Astrocyte (in vitro differentiated cells and primary cell): Measurements from ENCODE around the gene PCDHB13. TPM values are rescaled to one million over a fixed set of nuclear protein-coding genes. Genes with fewer than 3 reads are reported as not detected.
"Not testable (repeated sequence)": the region's sequence is repeated elsewhere in the genome, so short reads cannot be mapped to it uniquely, and the experiment has no call there.

Source experiments
- DNase-seq: peaks from one replicate; pipeline ENCODE4 v3.0.0-alpha.2; 2010; ENCODE audit warnings: low read depth
- FAIRE-seq: peaks from 2 replicates; lab custom pipeline; 2011; peaks lifted over from hg19 to GRCh38; lab: Jason Lieb, UNC
- H2AFZ ChIP-seq: 2 replicates; pipeline ENCODE4 v1.6.0; 2012; ENCODE audit warnings: low read depth, low read length, inconsistent platforms
- H3K27ac ChIP-seq: 2 replicates; pipeline ENCODE4 v1.5.1; 2011; ENCODE audit warnings: low read depth, low read length, inconsistent platforms
- H3K27me3 ChIP-seq: 2 replicates; pipeline ENCODE4 v1.6.0; 2011; ENCODE audit warnings: low read length, inconsistent platforms; ENCODE audit not compliant: insufficient read depth
- H3K36me3 ChIP-seq: 2 replicates; pipeline ENCODE4 v1.5.1; 2011; ENCODE audit warnings: low read length, inconsistent platforms; ENCODE audit not compliant: insufficient read depth
- H3K4me1 ChIP-seq: 2 replicates; pipeline ENCODE4 v1.5.1; 2011; ENCODE audit warnings: low read length, inconsistent platforms; ENCODE audit not compliant: insufficient read depth
- H3K4me2 ChIP-seq: 2 replicates; pipeline ENCODE4 v1.6.0; 2012; ENCODE audit warnings: low read length, inconsistent platforms
- H3K4me3 ChIP-seq: 2 replicates; pipeline ENCODE4 v1.5.1; 2011; ENCODE audit warnings: low read depth, mild to moderate bottlenecking, low read length, inconsistent platforms; ENCODE audit not compliant: insufficient read depth
- H3K79me2 ChIP-seq: 2 replicates; pipeline ENCODE4 v1.6.0; 2012; ENCODE audit warnings: mild to moderate bottlenecking, low read length, inconsistent platforms; ENCODE audit not compliant: insufficient read depth
- H3K9ac ChIP-seq: 2 replicates; pipeline ENCODE4 v1.6.0; 2012; ENCODE audit warnings: mild to moderate bottlenecking, low read length, inconsistent platforms
- H3K9me3 ChIP-seq: 2 replicates; pipeline ENCODE4 v1.5.1; 2012; ENCODE audit warnings: low read depth, mild to moderate bottlenecking, low read length, inconsistent platforms; ENCODE audit not compliant: insufficient read depth
- H4K20me1 ChIP-seq: 2 replicates; pipeline ENCODE4 v1.6.0; 2012; ENCODE audit warnings: low read length, inconsistent platforms; ENCODE audit not compliant: insufficient read depth
- H3K27ac Mint-ChIP-seq: one replicate; pipeline ENCODE4 v1.8.0; 2021; ENCODE audit warnings: mild to moderate bottlenecking, mixed read lengths; ENCODE audit not compliant: unreplicated experiment
- H3K27me3 Mint-ChIP-seq: one replicate; pipeline ENCODE4 v1.8.0; 2021; ENCODE audit warnings: low read depth, mixed read lengths; ENCODE audit not compliant: unreplicated experiment
- H3K36me3 Mint-ChIP-seq: one replicate; pipeline ENCODE4 v1.8.0; 2021; ENCODE audit warnings: low read depth, mixed read lengths; ENCODE audit not compliant: unreplicated experiment
- H3K4me1 Mint-ChIP-seq: one replicate; pipeline ENCODE4 v1.8.0; 2021; ENCODE audit warnings: low read depth, mixed read lengths; ENCODE audit not compliant: unreplicated experiment
- H3K4me3 Mint-ChIP-seq: one replicate; pipeline ENCODE4 v1.8.0; 2021; ENCODE audit warnings: mild to moderate bottlenecking, moderate library complexity, mixed read lengths; ENCODE audit not compliant: unreplicated experiment
- H3K9me3 Mint-ChIP-seq: one replicate; pipeline ENCODE4 v1.8.0; 2021; ENCODE audit warnings: mild to moderate bottlenecking, mixed read lengths; ENCODE audit not compliant: unreplicated experiment
- CTCF ChIP-seq: IDR thresholded peaks from 2 replicates; pipeline ENCODE4 v1.5.1; 2011; ENCODE audit warnings: low read depth, mild to moderate bottlenecking, inconsistent platforms, low read length, moderate library complexity; ENCODE audit not compliant: insufficient read depth
- EZH2 ChIP-seq: IDR thresholded peaks from 2 replicates; pipeline ENCODE4 v1.6.1; 2012; ENCODE audit warnings: mild to moderate bottlenecking, low read length, inconsistent platforms; ENCODE audit not compliant: insufficient read depth
- total RNA-seq: library from RNA; stranded (reverse); gene quantifications from 2 replicates; pipeline ENCODE4 v1.2.1, GENCODE V29; 2021

PCDHB13 gene
- total RNA-seq, 1 donor from 2014 or later: 3.3 TPM

GRCh38 chr5:141234109-141234667 is 20.5 kb downstream of the PCDHB13 start:
- Histone ChIP-seq H3K36me3 (no peaks in the 10 kb centered on the region), H3K9ac (no peak overlapping the region), H3K27ac (no peak overlapping the region), H2AFZ (no peak overlapping the region), H3K4me1 (no peaks in the 10 kb centered on the region), H3K79me2 (no peaks in the 10 kb centered on the region), H4K20me1 (no peaks in the 10 kb centered on the region), H3K27me3 (no peaks in the 10 kb centered on the region), H3K4me3 (no peak overlapping the region), H3K9me3 (peaks cover 21% of the 10 kb centered on the region), H3K4me2 (no peak overlapping the region)
- DNase-seq (no peak), FAIRE-seq (no peak)
- no peak overlapping the region for H3K4me3 Mint-ChIP-seq
- no peaks in the 10 kb centered on the region for H3K27me3 Mint-ChIP-seq
- H3K4me1 Mint-ChIP-seq: no peaks in the 10 kb centered on the region
- no peak overlapping the region for H3K27ac Mint-ChIP-seq
- no peak for TF ChIP-seq EZH2
- TF ChIP-seq CTCF: peak; percentile 2
- peaks cover 18% of the 10 kb centered on the region for H3K36me3 Mint-ChIP-seq
- peaks cover 35% of the 10 kb centered on the region for H3K9me3 Mint-ChIP-seq

GRCh38 chr5:141235922-141236321 is 22.2 kb downstream of the PCDHB13 start:
- H3K4me1 Mint-ChIP-seq, DNase-seq, H3K27me3 ChIP-seq, H3K4me3 ChIP-seq, H3K9ac ChIP-seq, H3K27me3 Mint-ChIP-seq, H3K79me2 ChIP-seq, FAIRE-seq, H3K4me2 ChIP-seq, H2AFZ ChIP-seq, H3K4me1 ChIP-seq, H3K36me3 ChIP-seq, H4K20me1 ChIP-seq, H3K27ac Mint-ChIP-seq, H3K4me3 Mint-ChIP-seq, H3K27ac ChIP-seq: not testable (repeated sequence)
- peaks cover 48% of the 10 kb centered on the region for H3K9me3 Mint-ChIP-seq
- peaks cover 26% of the 10 kb centered on the region for H3K9me3 ChIP-seq
- peaks cover 22% of the 10 kb centered on the region for H3K36me3 Mint-ChIP-seq

- Histone ChIP-seq H3K36me3 (no peaks in the 10 kb centered on the region), H2AFZ (no peak overlapping the region), H3K9ac (no peak overlapping the region), H3K79me2 (no peaks in the 10 kb centered on the region), H3K27ac (no peak overlapping the region), H3K4me2 (no peak overlapping the region), H4K20me1 (no peaks in the 10 kb centered on the region), H3K27me3 (no peaks in the 10 kb centered on the region), H3K4me1 (no peaks in the 10 kb centered on the region), H3K4me3 (no peak overlapping the region), H3K9me3 (peaks cover 31% of the 10 kb centered on the region)
- TF ChIP-seq EZH2 (no peak), CTCF (no peak)
- H3K9me3 Mint-ChIP-seq: peaks cover 49% of the 10 kb centered on the region
- H3K27ac Mint-ChIP-seq: no peak overlapping the region
- peaks cover 22% of the 10 kb centered on the region for H3K36me3 Mint-ChIP-seq
- H3K27me3 Mint-ChIP-seq: no peaks in the 10 kb centered on the region
- DNase-seq (no peak), FAIRE-seq (no peak)
- H3K4me3 Mint-ChIP-seq: no peak overlapping the region
- no peaks in the 10 kb centered on the region for H3K4me1 Mint-ChIP-seq
Measured at GRCh38 chr5:141236516-141237313, 23.0 kb downstream of the PCDHB13 start.
